HCT116 (cell line): ENCODE data around the gene NLGN3. TPM values are rescaled to one million over a fixed set of nuclear protein-coding genes. Genes with fewer than 3 reads are reported as not detected.

Experiments used
- ATAC-seq: fragments of 200-7000 bp; cut with Tn5 transposase; 2 replicates; pipeline ENCODE4 v1.9.1; 2020; ENCODE audit warnings: mild to moderate bottlenecking, moderate library complexity
- BruUV-seq: library from RNA; stranded (reverse); fragments of 400-500 nt; replicated peaks from 2 replicates; lab custom pipeline; 2021; lab: Mats Ljungman, UMichigan
- CTCF ChIA-PET: fragments of 300-600 bp; sonication (Branson Sonifier 250); formaldehyde crosslinking; loops from one replicate; lab custom pipeline; 2021; ENCODE audit warnings: antibody characterized with exemption; lab: Charles Lee
- POLR2A ChIA-PET: fragments of 300-600, 350-600 bp; sonication (Branson Sonifier 250); formaldehyde crosslinking; loops from one replicate; lab custom pipeline; 2021; ENCODE audit warnings: antibody characterized with exemption; lab: Charles Lee
- RAD21 ChIA-PET, 2 experiments: fragments of 300-600 bp; sonication (Branson Sonifier 250); formaldehyde crosslinking; loops; one replicate each; lab custom pipeline; 2023; ENCODE audit warnings: low total read pairs in 2 of 2; ENCODE audit not compliant: uncharacterized antibody in 2 of 2, unreplicated experiment in 2 of 2, low non-redundant PET in 1 of 2; lab: Charles Lee
- DNase-seq: peaks from one replicate; pipeline ENCODE4 v3.0.0-alpha.2; 2010; ENCODE audit warnings: low read depth, low spot score
- H2AFZ ChIP-seq: fragments of 200-600 bp; shearing (Covaris generic), sonication (generic); 2 replicates; pipeline ENCODE4 v1.6.1; 2017; ENCODE audit warnings: low read depth, mixed run types, mixed read lengths, antibody characterized with exemption, low read length; ENCODE audit not compliant: poor library complexity, severe bottlenecking
- H3K27ac ChIP-seq: 2 replicates; pipeline ENCODE4 v1.5.1; 2012; ENCODE audit warnings: low read depth, low read length
- H3K27me3 ChIP-seq: fragments of 200-600 bp; sonication (generic); 2 replicates; pipeline ENCODE4 v1.6.1; 2016; ENCODE audit warnings: mixed run types, low read length, mixed read lengths; ENCODE audit not compliant: insufficient read depth
- H3K36me3 ChIP-seq, 2 experiments: fragments of 200-500 bp in 1 of 2; fragments of 200-600 bp in 1 of 2; sonication (Bioruptor generic) in 1 of 2; sonication (generic) in 1 of 2; 2 replicates each; pipeline versions ENCODE4 v1.5.1 to v1.6.1; 2014 to 2016; ENCODE audit warnings: low read length in 2 of 2, inconsistent platforms in 1 of 2, mixed read lengths in 1 of 2, mixed run types in 1 of 2; ENCODE audit not compliant: insufficient read depth in 2 of 2, control insufficient read depth in 1 of 2
- H3K4me1 ChIP-seq, 2 experiments: fragments of 200-600 bp in 1 of 2; sonication (generic) in 1 of 2; 2 replicates each; pipeline versions ENCODE4 v1.5.1 to v1.6.1; 2012 to 2017; ENCODE audit warnings: low read length in 2 of 2, inconsistent platforms in 1 of 2, mild to moderate bottlenecking in 1 of 2, mixed read lengths in 1 of 2, mixed run types in 1 of 2, moderate library complexity in 1 of 2; ENCODE audit not compliant: insufficient read depth in 2 of 2, control insufficient read depth in 1 of 2
- H3K4me2 ChIP-seq: fragments of 200-600 bp; sonication (generic); 2 replicates; pipeline ENCODE4 v1.6.1; 2017; ENCODE audit warnings: mixed run types, low read length, mixed read lengths
- H3K4me3 ChIP-seq, 2 experiments: fragments of 200-600 bp in 1 of 2; sonication (generic) in 1 of 2; replicated peaks in 1 of 2; 2 replicates each; pipeline ENCODE4 v1.5.1; 2011 to 2016; ENCODE audit warnings: low read length in 2 of 2, control low read depth in 1 of 2, low read depth in 1 of 2, mild to moderate bottlenecking in 1 of 2, mixed read lengths in 1 of 2, mixed run types in 1 of 2
- H3K79me2 ChIP-seq: fragments of 200-600 bp; sonication (generic); 2 replicates; pipeline ENCODE4 v1.6.1; 2017; ENCODE audit warnings: mild to moderate bottlenecking, mixed run types, low read length, moderate library complexity, mixed read lengths; ENCODE audit not compliant: insufficient read depth
- H3K9ac ChIP-seq: fragments of 200-600 bp; sonication (generic); 2 replicates; pipeline ENCODE4 v1.6.1; 2016; ENCODE audit warnings: low read length, mixed read lengths
- H3K9me2 ChIP-seq: fragments of 200-600 bp; sonication (generic), shearing (Covaris generic); 2 replicates; pipeline ENCODE4 v1.6.1; 2017; ENCODE audit warnings: mixed run types, mild to moderate bottlenecking, moderate library complexity; ENCODE audit not compliant: insufficient read depth
- H3K9me3 ChIP-seq, 2 experiments: fragments of 200-500 bp in 1 of 2; fragments of 200-600 bp in 1 of 2; sonication (Bioruptor generic) in 1 of 2; sonication (generic) in 1 of 2; 2 replicates each; pipeline ENCODE4 v1.6.1; 2014 to 2017; ENCODE audit warnings: low read length in 2 of 2, mixed read lengths in 2 of 2, inconsistent platforms in 1 of 2, low read depth in 1 of 2, mild to moderate bottlenecking in 1 of 2, mixed run types in 1 of 2, moderate library complexity in 1 of 2; ENCODE audit not compliant: control insufficient read depth in 1 of 2, insufficient read depth in 1 of 2
- H4K20me1 ChIP-seq: fragments of 200-600 bp; sonication (generic), shearing (Covaris generic); 2 replicates; pipeline ENCODE4 v1.6.1; 2017; ENCODE audit warnings: mixed run types, mild to moderate bottlenecking, moderate library complexity; ENCODE audit not compliant: insufficient read depth
- ATF3 ChIP-seq: IDR thresholded peaks from 2 replicates; pipeline ENCODE4 v1.6.1; 2012
- CTCF ChIP-seq, 3 experiments: fragments of 200-600 bp in 1 of 3; sonication (generic) in 1 of 3; IDR thresholded peaks in 2 of 3; conservative IDR thresholded peaks in 1 of 3; 2 replicates each; pipeline ENCODE4 v1.5.1; 2012 to 2017; ENCODE audit warnings: low read depth in 2 of 3, low read length in 2 of 3, antibody characterized with exemption in 1 of 3, borderline replicate concordance in 1 of 3, control low read depth in 1 of 3, mild to moderate bottlenecking in 1 of 3, mixed read lengths in 1 of 3, mixed run types in 1 of 3, moderate library complexity in 1 of 3; ENCODE audit not compliant: insufficient read depth in 1 of 3
- EGR1 ChIP-seq: IDR thresholded peaks from 2 replicates; pipeline ENCODE4 v1.6.1; 2012; ENCODE audit warnings: low read depth
- EZH2phosphoT487 ChIP-seq: fragments of 200-600 bp; IDR thresholded peaks from 2 replicates; pipeline ENCODE4 v1.6.1; 2018; ENCODE audit warnings: antibody characterized with exemption, borderline replicate concordance
- FOSL1 ChIP-seq: IDR thresholded peaks from 2 replicates; pipeline ENCODE4 v1.6.1; 2012; ENCODE audit warnings: low read depth
- JUND ChIP-seq: IDR thresholded peaks from 2 replicates; pipeline ENCODE4 v1.6.1; 2012
- POLR2A ChIP-seq: IDR thresholded peaks from 2 replicates; pipeline ENCODE4 v1.7.0; 2011; ENCODE audit warnings: borderline replicate concordance; ENCODE audit not compliant: insufficient read depth, insufficient read length; ENCODE audit errors: extremely low read depth
- POLR2AphosphoS5 ChIP-seq: IDR thresholded peaks from 2 replicates; pipeline ENCODE4 v1.6.1; 2011; ENCODE audit warnings: mild to moderate bottlenecking, low read depth, low read length, moderate library complexity
- RAD21 ChIP-seq: IDR thresholded peaks from 2 replicates; pipeline ENCODE4 v1.6.1; 2012; ENCODE audit warnings: low read depth, mild to moderate bottlenecking
- REST ChIP-seq: IDR thresholded peaks from 2 replicates; pipeline ENCODE4 v1.6.1; 2012; ENCODE audit warnings: low read depth
- SP1 ChIP-seq: IDR thresholded peaks from 2 replicates; pipeline ENCODE4 v1.6.1; 2012; ENCODE audit warnings: low read depth
- intact Hi-C: fragments of 100-400 bp; cut with micrococcal nuclease; formaldehyde crosslinking; loops from 2 replicates; pipeline ENCODE4 v1.10.0; 2022
- total RNA-seq: library from RNA; stranded (reverse); gene quantifications from one replicate; pipeline ENCODE4 v1.2.1, GENCODE V29; 2021; ENCODE audit not compliant: unreplicated experiment

The NLGN3 gene
- total RNA-seq, 1 experiment from 2014 or later, result 1.4 TPM

DNA sequence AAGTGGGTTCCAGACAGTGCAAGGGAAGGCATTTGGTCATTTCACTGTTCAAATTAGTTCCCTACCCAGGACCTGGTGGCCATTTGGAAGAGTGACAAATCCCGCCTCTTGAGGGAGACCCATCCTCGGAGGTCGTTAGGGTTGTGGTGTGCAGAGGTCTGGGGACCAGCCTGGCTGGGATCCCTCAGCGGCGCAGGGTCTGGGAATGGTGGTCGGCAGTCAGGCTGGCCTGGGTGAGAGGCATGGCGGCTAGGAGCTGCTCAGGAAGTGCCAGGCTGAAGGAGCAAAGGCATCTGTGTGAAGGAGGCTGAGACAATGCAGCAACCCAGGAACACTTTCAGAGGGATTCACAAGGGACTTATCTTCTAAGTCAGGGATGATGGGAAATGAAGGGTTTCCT is 6.7 kb downstream of the NLGN3 start:
- ATAC-seq (no peak), DNase-seq (no peak)
- no peaks in the 10 kb centered on the region for H3K9me3 ChIP-seq
- H3K9ac ChIP-seq, result no peak overlapping the region
- H2AFZ ChIP-seq, result no peak overlapping the region
- ChIA-PET CTCF (no interaction called here), RAD21 (no interaction called here), POLR2A (no interaction called here)
- no peak overlapping the region for H3K4me2 ChIP-seq
- no TSS peak for BruUV-seq
- no peaks in the 10 kb centered on the region for H3K79me2 ChIP-seq
- H3K9me2 ChIP-seq, result no peaks in the 10 kb centered on the region
- no peak overlapping the region for H3K4me3 ChIP-seq
- H3K36me3 ChIP-seq, result no peaks in the 10 kb centered on the region
- H3K4me1 ChIP-seq, result peaks cover 2 to 5% of the 10 kb centered on the region in 2 experiments; a peak in 3 of 4 replicates
- no peaks in the 10 kb centered on the region for H3K27me3 ChIP-seq
- TF ChIP-seq POLR2A (no peak), FOSL1 (no peak), ATF3 (no peak), RAD21 (no peak), SP1 (no peak), EGR1 (no peak), JUND (no peak), REST (no peak), POLR2AphosphoS5 (no peak), CTCF (IDR thresholded peaks at IDR 0.05 in 2 of 3, conservative IDR thresholded peaks at IDR 0.05 in 1 of 3; ENCODE audit: borderline replicate concordance in 1 of 3, insufficient read depth in 1 of 3, low read depth in 2 of 3, low read length in 2 of 3) (no peak), EZH2phosphoT487 (no peak)
- no peak overlapping the region for H3K27ac ChIP-seq
- intact Hi-C loops, result no loop called here
- no peaks in the 10 kb centered on the region for H4K20me1 ChIP-seq
